Vagina (tissue), 2 donors: ENCODE data around the gene SIGLEC9.

Source experiments
- CTCF ChIP-seq, 3 experiments: fragments of 450-650 bp in 2 of 3; fragments of 200-600 bp in 1 of 3; sonication (generic) in 1 of 3; IDR thresholded peaks; one replicate each; pipeline ENCODE4 v1.5.1; 2017 to 2019; ENCODE audit warnings: antibody characterized with exemption in 3 of 3, mild to moderate bottlenecking in 2 of 3, moderate library complexity in 2 of 3
- POLR2A ChIP-seq, 2 donors: fragments of 450-650 bp; IDR thresholded peaks; one replicate each; pipeline ENCODE4 v1.6.1; 2017; ENCODE audit warnings: antibody characterized with exemption in 2 of 2, mild to moderate bottlenecking in 2 of 2, moderate library complexity in 2 of 2
- POLR2AphosphoS5 ChIP-seq, 2 donors: sonication (generic); formaldehyde crosslinking; IDR thresholded peaks; one replicate each; pipeline ENCODE4 v1.9.0; 2017; ENCODE audit warnings: antibody characterized with exemption in 2 of 2, mild to moderate bottlenecking in 2 of 2, low read depth in 1 of 2; ENCODE audit not compliant: insufficient read depth in 1 of 2

DNA sequence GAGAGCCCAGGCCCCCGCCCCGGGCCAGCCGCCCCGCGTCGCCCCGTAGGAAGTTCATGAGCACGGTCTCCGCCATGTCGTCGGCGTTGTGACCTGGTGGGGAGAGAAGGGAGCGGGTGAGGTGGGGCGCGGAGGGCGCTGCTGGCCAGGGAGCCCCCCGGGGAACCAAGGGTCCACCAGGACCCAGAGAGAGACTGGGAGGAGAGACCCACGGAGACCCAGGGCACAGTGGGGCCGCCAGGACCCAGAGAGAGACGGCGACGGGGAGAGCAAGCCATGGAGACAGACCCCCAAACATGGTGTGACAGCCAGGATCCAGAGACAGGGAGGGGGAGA, 25.7 kb upstream of the SIGLEC9 start:
- no peak for TF ChIP-seq CTCF (IDR thresholded peaks at IDR 0.05)
- TF ChIP-seq POLR2A (IDR thresholded peaks at IDR 0.05): no peak
- no peak for TF ChIP-seq POLR2AphosphoS5 (IDR thresholded peaks at IDR 0.05; ENCODE audit: insufficient read depth in 1 of 2, low read depth in 1 of 2)
